Endothelial cell of umbilical vein (primary cell): ENCODE measurements around the gene RBM28.
A peak's percentile ranks its signal among the peaks of the same experiment; 100 is the strongest.

Experiments
- CTCF ChIP-seq, 2 donors: IDR thresholded peaks; 1 replicate in 1 of 2; 2 replicates in 1 of 2; pipeline ENCODE4 v1.5.1; 2011; ENCODE audit warnings: low read length in 2 of 2, mild to moderate bottlenecking in 2 of 2, moderate library complexity in 2 of 2, control low read depth in 1 of 2, inconsistent platforms in 1 of 2, low read depth in 1 of 2; ENCODE audit not compliant: insufficient read depth in 1 of 2; ENCODE audit errors: extremely low read depth in 1 of 2
- EZH2 ChIP-seq: IDR thresholded peaks from 2 replicates; pipeline ENCODE4 v1.6.1; 2012; ENCODE audit warnings: borderline replicate concordance, low read depth, mild to moderate bottlenecking, moderate library complexity, low read length, inconsistent platforms; ENCODE audit not compliant: severe bottlenecking
- JUN ChIP-seq: IDR thresholded peaks from 2 replicates; pipeline ENCODE4 v1.6.1; 2011; ENCODE audit warnings: borderline replicate concordance, low read depth; ENCODE audit not compliant: insufficient read length, insufficient read depth
- POLR2AphosphoS5 ChIP-seq: IDR thresholded peaks from 2 replicates; pipeline ENCODE4 v1.6.1; 2012; ENCODE audit warnings: low read depth, mild to moderate bottlenecking, control low read depth, low read length, moderate library complexity; ENCODE audit not compliant: insufficient read depth

GRCh38 chr7:128343554-128344430 is at the start of gene RBM28:
- TF ChIP-seq EZH2 (no peak), CTCF (IDR thresholded peaks at IDR 0.05; ENCODE audit: extremely low read depth in 1 of 2, insufficient read depth in 1 of 2, low read depth in 1 of 2, low read length in 2 of 2) (no peak), JUN (no peak), POLR2AphosphoS5 (peak; percentile 79)
